ENCODE measurements around the gene HIRA.

HIRA gene

DNA sequence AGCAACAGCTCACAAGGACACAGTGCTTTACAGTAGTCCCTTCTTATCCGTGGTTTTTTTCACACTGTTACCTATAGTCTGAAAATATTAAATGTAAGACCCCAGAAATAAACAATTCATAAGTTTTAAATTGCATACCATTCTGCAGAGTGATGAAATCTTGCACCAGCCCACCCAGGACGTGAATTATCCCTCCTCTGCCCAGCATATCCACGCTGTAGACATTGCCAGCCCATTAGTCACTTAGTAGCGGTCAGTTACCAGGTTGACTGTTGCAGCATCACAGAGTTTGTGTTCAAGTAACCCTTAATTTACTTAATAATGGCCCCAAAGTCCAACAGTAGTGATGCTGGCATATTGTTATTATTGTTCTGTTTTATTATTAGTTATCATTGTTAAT lies 143.6 kb downstream of the HIRA start:
- H3K4me3 ChIP-seq (ENCODE audit: low read depth, low read length) = no peak overlapping the region
- H3K36me3 ChIP-seq (ENCODE audit: control insufficient read depth, insufficient read depth, low read length) = no peaks in the 10 kb centered on the region
- no peaks in the 10 kb centered on the region for H3K9me3 ChIP-seq (ENCODE audit: control insufficient read depth, insufficient read depth, low read length)
- no peak overlapping the region for H3K9ac ChIP-seq (ENCODE audit: low read depth, low read length)
- peaks cover 40% of the 10 kb centered on the region for H3K4me1 ChIP-seq (ENCODE audit: control insufficient read depth, insufficient read depth, low read length)
- peaks cover 15% of the 10 kb centered on the region for H3K27me3 ChIP-seq (ENCODE audit: control insufficient read depth, insufficient read depth, low read length)

GRCh38 chr22:19287076-19287707 lies 144.3 kb downstream of the HIRA start:
- Histone ChIP-seq H3K9ac (ENCODE audit: low read depth, low read length) (no peak overlapping the region), H3K4me3 (ENCODE audit: low read depth, low read length) (no peak overlapping the region), H3K27me3 (ENCODE audit: control insufficient read depth, insufficient read depth, low read length) (peaks cover 12% of the 10 kb centered on the region), H3K36me3 (ENCODE audit: control insufficient read depth, insufficient read depth, low read length) (no peaks in the 10 kb centered on the region), H3K9me3 (ENCODE audit: control insufficient read depth, insufficient read depth, low read length) (no peaks in the 10 kb centered on the region), H3K4me1 (ENCODE audit: control insufficient read depth, insufficient read depth, low read length) (peaks cover 38% of the 10 kb centered on the region)

- no peaks in the 10 kb centered on the region for H3K36me3 ChIP-seq (ENCODE audit: control insufficient read depth, insufficient read depth, low read length)
- H3K27me3 ChIP-seq (ENCODE audit: control insufficient read depth, insufficient read depth, low read length) = peaks cover 9% of the 10 kb centered on the region
- H3K4me3 ChIP-seq (ENCODE audit: low read depth, low read length) = no peak overlapping the region
- peaks cover 36% of the 10 kb centered on the region for H3K4me1 ChIP-seq (ENCODE audit: control insufficient read depth, insufficient read depth, low read length)
- H3K9me3 ChIP-seq (ENCODE audit: control insufficient read depth, insufficient read depth, low read length) = no peaks in the 10 kb centered on the region
- no peak overlapping the region for H3K9ac ChIP-seq (ENCODE audit: low read depth, low read length)
These were observed 145.7 kb downstream of the HIRA start for GRCh38 chr22:19285831-19286230.

Data from iPS-15b (cell line).